Trophoblast cell (in vitro differentiated cells and primary cell): ENCODE results near the gene PDE11A.

ENCODE experiments used
- DNase-seq, 2 donors: peaks; one replicate each; pipeline ENCODE4 v3.0.0-alpha.2; 2016
- H2AFZ ChIP-seq: 2 replicates; pipeline ENCODE4 v1.6.1; 2013; ENCODE audit warnings: low read length, moderate library complexity, mild to moderate bottlenecking; ENCODE audit not compliant: insufficient read depth, poor library complexity
- H2AK5ac ChIP-seq: 2 replicates; pipeline ENCODE4 v1.6.1; 2013; ENCODE audit warnings: mild to moderate bottlenecking, low read length
- H2BK120ac ChIP-seq: 2 replicates; pipeline ENCODE4 v1.6.1; 2013; ENCODE audit warnings: low read length, mild to moderate bottlenecking, moderate library complexity; ENCODE audit not compliant: insufficient read depth, poor library complexity
- H2BK12ac ChIP-seq: 2 replicates; pipeline ENCODE4 v1.6.1; 2013; ENCODE audit warnings: mild to moderate bottlenecking, low read length, moderate library complexity
- H2BK5ac ChIP-seq: 2 replicates; pipeline ENCODE4 v1.6.1; 2013; ENCODE audit warnings: low read length, low read depth, moderate library complexity, mild to moderate bottlenecking; ENCODE audit not compliant: poor library complexity
- H3K14ac ChIP-seq: 2 replicates; pipeline ENCODE4 v1.6.1; 2013; ENCODE audit warnings: mild to moderate bottlenecking, low read length
- H3K18ac ChIP-seq: 2 replicates; pipeline ENCODE4 v1.6.1; 2013; ENCODE audit warnings: mild to moderate bottlenecking, low read length
- H3K23ac ChIP-seq: 2 replicates; pipeline ENCODE4 v1.6.1; 2013; ENCODE audit warnings: low read length
- H3K27ac ChIP-seq: 2 replicates; pipeline ENCODE4 v1.5.1; 2013; ENCODE audit warnings: low read depth, mild to moderate bottlenecking, inconsistent platforms, low read length, moderate library complexity
- H3K27me3 ChIP-seq: 2 replicates; pipeline ENCODE4 v1.6.1; 2013; ENCODE audit warnings: inconsistent platforms, mild to moderate bottlenecking, low read length, moderate library complexity; ENCODE audit not compliant: insufficient read depth
- H3K36me3 ChIP-seq, 2 experiments: 1 replicate in 1 of 2; 2 replicates in 1 of 2; pipeline ENCODE4 v1.6.1; 2013; ENCODE audit warnings: low read length in 2 of 2, mild to moderate bottlenecking in 2 of 2, moderate library complexity in 1 of 2; ENCODE audit not compliant: insufficient read depth in 2 of 2, control insufficient read depth in 1 of 2
- H3K4ac ChIP-seq: 2 replicates; pipeline ENCODE4 v1.6.1; 2013; ENCODE audit warnings: low read depth, mild to moderate bottlenecking, low read length, moderate library complexity
- H3K4me1 ChIP-seq, 2 experiments: 1 replicate in 1 of 2; 2 replicates in 1 of 2; pipeline ENCODE4 v1.6.1; 2013; ENCODE audit warnings: low read length in 2 of 2, mild to moderate bottlenecking in 2 of 2, moderate library complexity in 1 of 2; ENCODE audit not compliant: insufficient read depth in 2 of 2, control insufficient read depth in 1 of 2
- H3K4me2 ChIP-seq: 2 replicates; pipeline ENCODE4 v1.6.1; 2013; ENCODE audit warnings: inconsistent platforms, mild to moderate bottlenecking, low read length, moderate library complexity
- H3K4me3 ChIP-seq: 2 replicates; pipeline ENCODE4 v1.5.1; 2013; ENCODE audit warnings: mild to moderate bottlenecking, low read depth, low read length, inconsistent platforms
- H3K79me1 ChIP-seq: one replicate; pipeline ENCODE4 v1.6.1; 2013; ENCODE audit warnings: low read length
- H3K79me2 ChIP-seq: 2 replicates; pipeline ENCODE4 v1.6.1; 2013; ENCODE audit warnings: low read length, mild to moderate bottlenecking; ENCODE audit not compliant: control insufficient read depth, insufficient read depth, poor library complexity
- H3K9ac ChIP-seq: 2 replicates; pipeline ENCODE4 v1.6.1; 2013; ENCODE audit warnings: mild to moderate bottlenecking, low read length
- H3K9me3 ChIP-seq: 2 replicates; pipeline ENCODE4 v1.6.1; 2013; ENCODE audit warnings: low read depth, mild to moderate bottlenecking, control low read depth, inconsistent platforms, low read length; ENCODE audit not compliant: insufficient read depth
- H4K12ac ChIP-seq: 2 replicates; pipeline ENCODE4 v1.6.1; 2013; ENCODE audit warnings: low read depth, mild to moderate bottlenecking, low read length, moderate library complexity
- H4K8ac ChIP-seq: 2 replicates; pipeline ENCODE4 v1.6.1; 2013; ENCODE audit warnings: low read depth, mild to moderate bottlenecking, low read length, moderate library complexity
- H4K91ac ChIP-seq: one replicate; pipeline ENCODE4 v1.6.1; 2013; ENCODE audit warnings: low read depth, mild to moderate bottlenecking, low read length, moderate library complexity
- WGBS: extraction: QIAGEN DNeasy Blood & Tissue Kit; methylation state at CpG from one replicate; pipeline ENCODE4 v1.1.7; 2013; ENCODE audit warnings: missing lambda C conversion rate; ENCODE audit not compliant: insufficient read length, insufficient coverage; ENCODE audit errors: extremely low coverage; 5-methylcytosine and 5-hydroxymethylcytosine counted together

Gene PDE11A

DNA sequence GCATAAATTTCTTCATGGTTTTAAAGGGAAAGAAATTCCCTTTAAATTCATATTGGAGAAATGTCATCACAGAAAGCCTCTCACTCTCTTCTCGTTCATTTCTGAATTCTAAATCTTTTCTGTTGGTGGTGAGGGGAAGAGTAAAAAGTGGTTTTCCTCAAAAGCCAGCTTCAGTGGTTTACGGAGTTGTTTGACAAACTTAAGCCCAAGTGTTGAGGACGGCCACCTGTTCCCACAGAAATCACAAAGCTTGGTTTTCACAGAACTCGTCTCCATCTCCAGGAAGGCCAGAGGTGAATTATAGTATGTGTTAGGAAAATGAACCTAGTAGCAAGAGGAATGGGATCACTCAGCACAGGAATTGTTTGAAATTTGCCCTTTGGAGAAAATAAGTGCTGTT lies 316.2 kb downstream of the PDE11A start:
- Histone ChIP-seq H4K91ac (no peak overlapping the region), H3K4me2 (no peak overlapping the region), H3K23ac (no peak overlapping the region), H2BK120ac (no peak overlapping the region), H3K36me3 (no peaks in the 10 kb centered on the region), H3K14ac (no peak overlapping the region), H4K8ac (no peak overlapping the region), H3K79me2 (no peaks in the 10 kb centered on the region), H2AK5ac (no peak overlapping the region), H3K27ac (no peak overlapping the region), H3K4me3 (no peak overlapping the region), H2AFZ (no peak overlapping the region), H3K4ac (no peak overlapping the region), H3K9me3 (no peaks in the 10 kb centered on the region), H3K79me1 (no peaks in the 10 kb centered on the region), H3K9ac (no peak overlapping the region), H3K27me3 (no peaks in the 10 kb centered on the region), H4K12ac (no peak overlapping the region), H2BK5ac (no peak overlapping the region), H2BK12ac (no peak overlapping the region), H3K4me1 (peaks cover 0 to 2% of the 10 kb centered on the region in 2 experiments), H3K18ac (no peak overlapping the region)
- no CpG with 5 or more reads among the region's 4 CpGs for WGBS
- DNase-seq, result no peak

DNA sequence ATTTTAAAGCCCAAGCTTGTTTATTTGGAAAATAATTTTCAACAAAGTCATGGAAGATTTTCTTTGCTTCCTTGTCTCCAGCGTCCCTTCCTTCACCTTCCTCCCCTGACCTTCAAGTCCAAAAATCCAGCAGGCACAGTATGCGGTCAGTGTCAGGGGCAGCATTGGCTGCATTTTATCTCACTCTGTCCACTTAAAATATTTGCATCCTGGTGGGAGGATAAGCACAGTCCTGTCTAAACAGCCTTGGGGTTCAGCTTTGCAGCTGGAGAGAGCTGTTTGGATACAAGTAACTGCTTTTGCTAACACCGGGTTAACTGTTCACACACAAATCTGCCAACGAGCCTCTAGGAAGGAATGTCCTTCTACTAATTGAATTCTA lies 318.1 kb downstream of the PDE11A start:
- Histone ChIP-seq H3K9ac (no peak overlapping the region), H3K4me3 (no peak overlapping the region), H2AK5ac (no peak overlapping the region), H3K4me2 (no peak overlapping the region), H3K4me1 (peaks cover 0 to 2% of the 10 kb centered on the region in 2 experiments), H2BK120ac (no peak overlapping the region), H3K23ac (no peak overlapping the region), H3K36me3 (no peaks in the 10 kb centered on the region), H2BK12ac (no peak overlapping the region), H4K12ac (no peak overlapping the region), H4K8ac (no peak overlapping the region), H3K18ac (no peak overlapping the region), H3K27ac (no peak overlapping the region), H3K4ac (no peak overlapping the region), H3K79me1 (no peaks in the 10 kb centered on the region), H3K14ac (no peak overlapping the region), H3K27me3 (no peaks in the 10 kb centered on the region), H2BK5ac (no peak overlapping the region), H4K91ac (no peak overlapping the region), H3K9me3 (no peaks in the 10 kb centered on the region), H3K79me2 (no peaks in the 10 kb centered on the region), H2AFZ (no peak overlapping the region)
- no CpG with 5 or more reads among the region's 4 CpGs for WGBS
- no peak for DNase-seq

DNA sequence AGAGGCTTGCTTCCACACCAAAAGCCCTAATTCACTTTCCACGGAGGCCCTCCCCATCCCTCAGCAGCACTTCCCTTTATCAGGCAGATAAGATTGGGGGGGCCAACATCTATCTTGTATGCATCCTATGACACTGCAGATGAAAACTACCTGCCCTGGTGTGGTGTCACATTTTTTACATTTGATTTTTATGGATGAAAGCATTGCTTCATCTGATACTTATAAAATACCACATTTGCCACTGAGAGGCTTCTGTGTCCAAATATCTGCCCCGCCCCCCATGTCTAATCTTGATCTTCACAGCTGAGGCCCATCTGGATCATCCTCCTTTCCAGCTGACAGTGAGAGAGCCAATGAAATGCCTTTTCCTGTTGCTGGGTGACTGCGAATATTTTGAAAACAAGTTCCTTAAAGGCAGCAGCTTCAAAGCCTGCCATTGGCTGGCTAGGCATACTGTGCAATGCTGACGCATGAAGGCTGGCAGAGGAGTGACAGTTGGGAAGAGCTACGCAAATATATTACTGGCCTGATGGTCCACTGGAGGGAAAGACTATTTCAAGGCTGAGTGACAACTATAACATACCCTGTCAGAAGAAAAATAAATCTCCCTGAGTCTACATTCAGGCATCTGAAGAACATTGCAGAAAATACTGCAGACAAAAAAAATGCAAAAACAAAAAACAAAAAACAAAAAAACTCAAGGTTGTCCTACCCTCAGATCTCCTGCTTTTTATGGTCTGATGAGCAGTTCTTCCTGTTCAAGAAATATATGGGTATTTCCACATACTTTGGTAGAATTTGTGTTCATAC lies 318.7 kb downstream of the PDE11A start:
- peak; percentile 56 to 67 for DNase-seq
- no peak overlapping the region for H3K9ac ChIP-seq
- no peak overlapping the region for H3K4ac ChIP-seq
- no peak overlapping the region for H3K27ac ChIP-seq
- H3K4me3 ChIP-seq, result no peak overlapping the region
- no peak overlapping the region for H2BK12ac ChIP-seq
- H2BK120ac ChIP-seq, result no peak overlapping the region
- H3K14ac ChIP-seq, result no peak overlapping the region
- no peak overlapping the region for H3K23ac ChIP-seq
- no peak overlapping the region for H4K8ac ChIP-seq
- H3K79me1 ChIP-seq, result no peaks in the 10 kb centered on the region
- H3K36me3 ChIP-seq, result no peaks in the 10 kb centered on the region
- no peak overlapping the region for H2AK5ac ChIP-seq
- no peak overlapping the region for H3K18ac ChIP-seq
- no peak overlapping the region for H3K4me2 ChIP-seq
- H3K79me2 ChIP-seq, result no peaks in the 10 kb centered on the region
- H3K27me3 ChIP-seq, result no peaks in the 10 kb centered on the region
- peaks cover 0 to 2% of the 10 kb centered on the region in 2 experiments for H3K4me1 ChIP-seq
- H2AFZ ChIP-seq, result no peak overlapping the region
- no peak overlapping the region for H4K12ac ChIP-seq
- no peaks in the 10 kb centered on the region for H3K9me3 ChIP-seq
- no peak overlapping the region for H2BK5ac ChIP-seq
- WGBS, result no CpG with 5 or more reads among the region's 5 CpGs
- no peak overlapping the region for H4K91ac ChIP-seq

DNA sequence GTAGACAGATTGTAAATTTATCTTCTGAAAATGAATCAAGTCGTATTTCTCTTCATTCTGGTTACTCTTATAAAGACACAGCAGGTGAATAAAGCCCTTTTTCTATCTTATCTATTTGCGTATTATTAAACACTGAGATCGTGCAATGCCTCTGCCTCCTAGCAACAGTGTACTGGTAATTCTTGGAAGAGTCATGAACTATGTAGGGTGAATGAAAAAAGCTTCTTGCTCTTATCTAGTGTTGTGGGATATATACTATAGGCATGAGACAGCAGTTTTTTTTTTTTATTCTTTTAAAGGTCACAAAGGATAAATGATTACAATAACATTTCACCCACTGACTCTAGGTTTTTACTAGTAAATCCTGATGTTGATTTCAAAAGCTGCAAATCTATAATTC lies 324.2 kb downstream of the PDE11A start:
- Histone ChIP-seq H2AK5ac (no peak overlapping the region), H2BK5ac (no peak overlapping the region), H2AFZ (no peak overlapping the region), H4K8ac (no peak overlapping the region), H3K9me3 (peaks cover 4% of the 10 kb centered on the region), H3K36me3 (no peaks in the 10 kb centered on the region), H3K18ac (no peak overlapping the region), H3K79me1 (no peaks in the 10 kb centered on the region), H4K12ac (no peak overlapping the region), H3K4me1 (no peaks in the 10 kb centered on the region), H2BK120ac (no peak overlapping the region), H3K4me3 (no peak overlapping the region), H2BK12ac (no peak overlapping the region), H3K14ac (no peak overlapping the region), H3K4me2 (no peak overlapping the region), H3K4ac (no peak overlapping the region), H3K27ac (no peak overlapping the region), H4K91ac (no peak overlapping the region), H3K23ac (no peak overlapping the region), H3K9ac (no peak overlapping the region), H3K79me2 (no peaks in the 10 kb centered on the region), H3K27me3 (no peaks in the 10 kb centered on the region)
- no CpG with 5 or more reads among the region's 3 CpGs for WGBS
- DNase-seq, result no peak
